GM18526 (cell line): ENCODE data around the gene OR1N2.

Experiments used
- POLR2A ChIP-seq: IDR thresholded peaks from 3 replicates; pipeline ENCODE4 v1.6.1; 2011; ENCODE audit not compliant: insufficient read length; ENCODE audit errors: extremely low read depth

Gene OR1N2

DNA sequence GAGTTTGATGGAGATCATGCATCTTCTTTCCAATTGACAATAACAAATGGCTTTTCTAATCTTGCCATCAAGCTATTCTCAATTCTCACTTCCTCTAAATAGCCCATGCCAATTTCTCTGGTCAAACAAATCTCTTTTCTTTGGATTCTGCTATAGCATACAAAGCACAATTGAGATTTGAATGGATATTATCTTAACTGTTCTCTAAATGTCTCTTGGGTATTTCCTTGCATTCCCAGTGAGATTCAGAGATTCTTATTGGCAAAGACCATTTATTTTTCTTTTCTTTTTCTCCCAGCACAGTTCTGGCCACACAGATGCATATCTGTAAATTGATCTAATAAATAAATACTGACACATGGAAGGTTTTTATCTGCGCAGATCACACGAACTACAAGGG, at the start of gene OR1N2:
OR1N2 (plus strand) TSS at position 301 of the 400 bp plus-strand sequence. CDS start 100 bp downstream, outside the sequence.
- TF ChIP-seq POLR2A, result no peak

- TF ChIP-seq POLR2A, result no peak
Observed at GRCh38 chr9:122506964-122507363, 45.9 kb upstream of the OR1N2 start.

GRCh38 chr9:122510502-122510901, 42.4 kb upstream of the OR1N2 start, which contains the start of gene OR1J2:
Gene OR1J2 (plus strand): TSS chr9:122510802. CDS start chr9:122510802, 0 bp downstream.
- TF ChIP-seq POLR2A, result no peak

DNA sequence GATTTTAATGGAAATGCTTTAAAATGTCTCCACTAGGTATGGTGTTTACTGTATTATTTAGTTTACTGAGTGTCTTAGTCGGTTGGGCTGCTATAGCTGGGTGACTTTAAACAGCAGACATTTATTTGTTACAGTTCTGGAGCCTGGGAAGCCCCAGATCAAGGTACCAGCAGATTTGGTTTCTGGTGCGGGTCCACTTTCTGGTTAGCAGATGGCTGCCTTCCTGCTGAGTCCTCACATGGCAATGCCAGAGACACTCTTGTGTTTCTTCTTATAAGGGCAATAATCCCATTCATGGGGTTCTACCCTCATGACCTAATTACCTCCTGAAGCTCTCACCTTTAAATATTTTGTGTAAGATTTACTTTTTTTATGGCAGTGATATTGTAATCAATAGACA, 34.7 kb upstream of the OR1N2 start:
- TF ChIP-seq POLR2A, result no peak

- no peak for TF ChIP-seq POLR2A
Observed at GRCh38 chr9:122518841-122519240, 34.1 kb upstream of the OR1N2 start, which contains the start of gene OR1J4. Gene OR1J4 (plus strand): TSS chr9:122519141. CDS start chr9:122519141, 0 bp downstream.

- TF ChIP-seq POLR2A, result no peak
Observed at GRCh38 chr9:122519376-122519775, 33.5 kb upstream of the OR1N2 start.

GRCh38 chr9:122526602-122527001, 26.3 kb upstream of the OR1N2 start:
- TF ChIP-seq POLR2A, result no peak

DNA sequence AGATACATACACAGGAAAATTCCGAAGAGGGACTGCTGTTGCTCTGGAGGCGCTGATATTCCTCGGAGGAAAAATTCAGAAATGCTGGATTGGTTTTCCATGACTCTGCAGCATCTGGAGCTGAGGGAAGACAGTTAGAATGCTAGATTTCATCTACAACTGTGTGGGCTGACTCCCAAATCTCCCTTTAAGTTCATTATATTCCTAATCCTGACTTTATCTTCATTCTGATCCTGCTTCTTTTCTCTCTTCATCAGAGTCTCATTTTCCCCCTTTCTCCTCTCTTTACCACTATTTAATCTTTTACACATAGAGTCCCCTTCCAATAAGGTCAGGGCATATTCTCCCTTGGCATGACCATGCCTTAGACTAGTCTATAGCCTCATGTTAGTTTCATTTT, 25.7 kb upstream of the OR1N2 start, which contains the start of gene OR1N1:
OR1N1 (minus strand) TSS at position 101 of the 400 bp plus-strand sequence; CDS start at position 101, 0 bp downstream.
- no peak for TF ChIP-seq POLR2A

DNA sequence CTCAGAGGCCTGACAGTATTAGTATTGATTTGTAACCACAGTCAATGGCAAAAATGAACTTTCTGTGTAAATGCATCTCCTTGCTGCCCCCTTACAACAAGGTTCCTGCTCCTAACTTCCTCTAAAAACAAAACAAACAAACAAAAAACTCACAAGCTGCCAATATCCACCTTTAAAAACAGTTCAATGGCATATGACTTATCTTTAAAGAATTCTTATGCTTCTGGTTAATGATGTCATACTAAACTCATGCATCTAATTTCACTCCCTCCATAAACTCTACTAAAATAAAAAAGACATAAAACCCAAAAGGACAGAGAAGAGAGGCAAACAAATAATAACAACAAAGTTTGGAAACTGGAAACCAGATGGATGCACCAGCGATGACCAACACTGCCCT, 16.8 kb upstream of the OR1N2 start:
- no peak for TF ChIP-seq POLR2A

DNA sequence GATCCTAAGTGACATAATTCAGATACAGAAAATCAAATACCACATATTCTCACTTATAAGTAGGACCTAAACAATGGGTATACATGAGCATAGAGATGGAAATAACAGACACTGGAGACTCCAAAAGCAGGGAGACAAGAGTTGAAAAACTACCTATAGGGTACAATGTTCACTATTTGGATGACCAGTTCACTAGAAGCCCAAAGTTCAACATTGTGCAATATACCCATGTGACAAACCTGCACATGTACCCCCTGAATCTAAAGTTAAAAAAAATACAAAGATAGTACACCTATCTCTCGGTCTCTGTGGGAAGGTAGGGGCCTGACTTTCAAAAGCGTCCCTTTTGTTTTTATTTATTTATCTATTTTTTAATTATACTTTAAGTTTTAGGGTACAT, 14.2 kb upstream of the OR1N2 start:
- TF ChIP-seq POLR2A, result no peak

- TF ChIP-seq POLR2A, result no peak
Observed at GRCh38 chr9:122546196-122546595, 6.7 kb upstream of the OR1N2 start.

GRCh38 chr9:122551371-122551770, 1.5 kb upstream of the OR1N2 start:
- no peak for TF ChIP-seq POLR2A

DNA sequence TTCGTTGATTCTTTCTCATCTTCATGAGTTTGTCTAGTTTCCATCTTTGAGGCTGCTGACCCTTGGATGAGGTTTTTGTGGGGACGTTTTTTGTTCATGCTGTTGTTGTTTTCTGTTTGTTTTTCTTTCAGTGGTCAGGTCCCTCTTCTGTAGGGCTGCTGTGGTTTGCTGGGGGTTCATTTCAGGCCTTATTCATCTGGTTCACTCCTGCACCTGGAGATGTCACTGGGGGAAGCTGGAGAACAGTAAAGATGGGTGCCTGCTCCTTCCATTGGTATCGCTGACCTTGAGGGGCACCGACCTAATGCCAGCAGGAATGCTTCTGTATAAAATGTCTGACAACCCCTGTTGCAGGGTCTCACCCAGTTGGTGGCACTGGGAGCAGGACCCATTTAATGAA, 8.5 kb downstream of the OR1N2 start:
- TF ChIP-seq POLR2A, result no peak

- TF ChIP-seq POLR2A, result no peak
Observed at GRCh38 chr9:122562134-122562760, 9.3 kb downstream of the OR1N2 start.

GRCh38 chr9:122567901-122568300, 15.0 kb downstream of the OR1N2 start:
- no peak for TF ChIP-seq POLR2A

- no peak for TF ChIP-seq POLR2A
Observed at GRCh38 chr9:122572456-122572855, 19.5 kb downstream of the OR1N2 start.

DNA sequence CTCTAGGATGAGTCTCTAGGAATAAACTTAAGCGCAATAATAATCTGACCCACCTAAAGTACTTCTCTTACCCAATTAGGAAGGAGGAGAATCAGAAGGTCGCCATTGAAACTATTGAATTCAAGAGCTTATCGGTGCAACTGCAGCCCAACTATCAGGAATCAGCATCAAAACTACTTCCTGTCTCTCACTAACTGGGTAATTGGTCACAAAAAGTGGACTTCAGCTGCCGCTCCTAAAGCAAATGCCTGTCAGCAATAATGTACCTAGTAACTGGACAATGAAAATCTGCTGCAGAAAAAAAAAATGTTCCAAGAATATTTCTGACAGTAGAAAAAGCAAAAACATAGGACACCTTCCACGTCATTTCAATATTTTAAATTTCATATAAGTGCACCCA, 27.0 kb downstream of the OR1N2 start:
- TF ChIP-seq POLR2A, result no peak
